HepG2 (cell line): ENCODE results near the gene SPINDOC. TPM values are rescaled to one million over a fixed set of nuclear protein-coding genes. Genes with fewer than 3 reads are reported as not detected.

ENCODE experiments used
- CBX5 ChIP-seq: sonication (generic); formaldehyde crosslinking; IDR thresholded peaks from 2 replicates; pipeline ENCODE4 v1.4.0; 2020; ENCODE audit warnings: missing genetic modification reagents, borderline replicate concordance
- GATAD2A ChIP-seq: IDR thresholded peaks from 2 replicates; pipeline ENCODE4 v1.6.1; 2016
- KLF13 ChIP-seq: sonication (generic); formaldehyde crosslinking; IDR thresholded peaks from 2 replicates; pipeline ENCODE4 v1.4.0; 2020; ENCODE audit warnings: mild to moderate bottlenecking, missing genetic modification reagents
- PCBP1 ChIP-seq: fragments of 200-400 bp; formaldehyde crosslinking; IDR thresholded peaks from 2 replicates; pipeline ENCODE4 v1.6.1; 2017; ENCODE audit warnings: mild to moderate bottlenecking, low read depth, low read length, borderline replicate concordance
- PITX1 ChIP-seq: sonication (generic); formaldehyde crosslinking; IDR thresholded peaks from 2 replicates; pipeline ENCODE4 v1.5.1; 2020; ENCODE audit warnings: mild to moderate bottlenecking, missing genetic modification reagents
- SRSF4 ChIP-seq: fragments of 200-400 bp; formaldehyde crosslinking; IDR thresholded peaks from one replicate; pipeline ENCODE4 v1.6.1; 2018; ENCODE audit warnings: mild to moderate bottlenecking, low read depth, low read length, moderate library complexity; ENCODE audit not compliant: poor library complexity, severe bottlenecking
- STAG1 ChIP-seq: sonication (generic); formaldehyde crosslinking; IDR thresholded peaks from 2 replicates; pipeline ENCODE4 v1.4.0; 2020; ENCODE audit warnings: missing genetic modification reagents
- TEAD3 ChIP-seq: optimal IDR thresholded peaks from 2 replicates; pipeline ENCODE3; 2016; ENCODE audit warnings: borderline replicate concordance
- ZNF501 ChIP-seq: sonication (generic); formaldehyde crosslinking; IDR thresholded peaks from 2 replicates; pipeline ENCODE4 v1.5.1; 2020; ENCODE audit warnings: mild to moderate bottlenecking, moderate library complexity, missing genetic modification reagents
- ZNF841 ChIP-seq: sonication (generic); formaldehyde crosslinking; IDR thresholded peaks from 2 replicates; pipeline ENCODE4 v1.8.1; 2023; ENCODE audit warnings: missing genetic modification reagents, borderline replicate concordance
- ZSCAN25 ChIP-seq: sonication (generic); formaldehyde crosslinking; IDR thresholded peaks from 2 replicates; pipeline ENCODE4 v1.8.0; 2022; ENCODE audit warnings: mild to moderate bottlenecking, missing genetic modification reagents
- polyA plus RNA-seq, 8 experiments: library from polyadenylated mRNA; depleted of rRNA in 3 of 8; stranded (reverse) in 7 of 8; unstranded in 1 of 8; fragments of >200 nt; fragmentation: Illumina TruSeq in 4 of 8; extraction: Trizol in 4 of 8; gene quantifications; 2 replicates each; pipeline versions ENCODE4 v1.2.1 to v1.2.3, GENCODE V29; 2011 to 2016; ENCODE audit warnings: low read depth in 4 of 8, missing spikeins in 1 of 8, mixed read lengths in 1 of 8; ENCODE audit not compliant: insufficient read depth in 1 of 8
- total RNA-seq, 5 experiments: library from RNA; depleted of rRNA; stranded (reverse); fragments of >200 nt; fragmentation: Illumina TruSeq; extraction: Trizol; gene quantifications; 2 replicates each; pipeline ENCODE4 v1.2.3, GENCODE V29; 2016; ENCODE audit warnings: low read depth in 1 of 5
- TF ChIP-seq, protein P1 (sequence below): sonication (generic); formaldehyde crosslinking; IDR thresholded peaks from 2 replicates; pipeline ENCODE4 v1.8.1; 2023; ENCODE audit warnings: mild to moderate bottlenecking, missing genetic modification reagents
- TF ChIP-seq, protein P2 (sequence below): sonication (generic); formaldehyde crosslinking; IDR thresholded peaks from 2 replicates; pipeline ENCODE4 v1.4.0; 2020; ENCODE audit warnings: mild to moderate bottlenecking, missing genetic modification reagents
- TF ChIP-seq, protein P3 (sequence below): sonication (generic); formaldehyde crosslinking; IDR thresholded peaks from 2 replicates; pipeline ENCODE4 v1.9.0; 2022; ENCODE audit warnings: missing genetic modification reagents, mild to moderate bottlenecking, borderline replicate concordance

SPINDOC gene
- total and polyA plus RNA-seq, 2 of the 13 experiments (the other 11 are each of a cell fraction or from before 2014, with no cell fraction given), result 21.4 to 29.9 TPM

DNA sequence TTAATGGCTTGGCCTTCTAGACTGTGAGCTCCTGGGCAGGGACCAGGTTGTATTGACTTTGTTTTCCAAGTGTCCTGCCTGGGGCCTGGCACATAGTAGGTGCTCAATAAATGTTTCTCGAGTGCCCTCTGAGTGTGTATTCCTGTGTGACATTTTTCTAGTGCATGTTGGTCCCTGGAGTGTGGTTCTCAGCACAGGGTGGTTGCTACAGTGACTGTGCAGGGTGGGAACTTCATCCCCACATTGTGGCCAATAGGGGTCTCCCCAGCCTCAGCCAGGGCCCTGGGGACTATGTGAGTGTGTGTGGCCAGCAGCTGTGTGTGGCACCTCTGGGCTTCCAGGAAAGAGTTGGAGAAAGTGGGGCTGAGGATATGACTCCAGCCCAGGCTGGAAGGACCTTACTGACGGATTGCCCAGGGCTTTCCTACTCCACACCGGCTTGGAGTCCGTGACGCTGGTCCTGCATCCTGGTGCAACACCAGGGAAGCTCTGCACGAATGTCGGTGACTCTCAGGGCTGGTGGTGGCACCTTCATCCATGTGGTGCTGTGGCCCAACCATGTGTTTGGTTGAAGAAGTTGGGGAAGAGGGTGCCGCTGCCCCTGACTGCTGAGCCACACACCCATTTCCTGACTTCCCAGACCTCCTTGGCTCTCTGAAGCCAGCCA, 16.7 kb downstream of the SPINDOC start (continued):
- TF ChIP-seq, protein P1, sequence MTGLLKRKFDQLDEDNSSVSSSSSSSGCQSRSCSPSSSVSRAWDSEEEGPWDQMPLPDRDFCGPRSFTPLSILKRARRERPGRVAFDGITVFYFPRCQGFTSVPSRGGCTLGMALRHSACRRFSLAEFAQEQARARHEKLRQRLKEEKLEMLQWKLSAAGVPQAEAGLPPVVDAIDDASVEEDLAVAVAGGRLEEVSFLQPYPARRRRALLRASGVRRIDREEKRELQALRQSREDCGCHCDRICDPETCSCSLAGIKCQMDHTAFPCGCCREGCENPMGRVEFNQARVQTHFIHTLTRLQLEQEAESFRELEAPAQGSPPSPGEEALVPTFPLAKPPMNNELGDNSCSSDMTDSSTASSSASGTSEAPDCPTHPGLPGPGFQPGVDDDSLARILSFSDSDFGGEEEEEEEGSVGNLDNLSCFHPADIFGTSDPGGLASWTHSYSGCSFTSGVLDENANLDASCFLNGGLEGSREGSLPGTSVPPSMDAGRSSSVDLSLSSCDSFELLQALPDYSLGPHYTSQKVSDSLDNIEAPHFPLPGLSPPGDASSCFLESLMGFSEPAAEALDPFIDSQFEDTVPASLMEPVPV (CRISPR knock-in tag), result no peak
- TF ChIP-seq KLF13, result 0 out of 2 replicates have a peak, but pooled peaks have one; percentile 35
- no peak for TF ChIP-seq GATAD2A (CRISPR knock-in tag)
- no peak for TF ChIP-seq SRSF4
- TF ChIP-seq ZSCAN25 (CRISPR knock-in tag), result peak; percentile 62; the same call in 1 of the 2 replicates
- TF ChIP-seq PITX1 (CRISPR knock-in tag), result no peak; the same call in 1 of the 2 replicates
- TF ChIP-seq ZNF841 (CRISPR knock-in tag), result no peak
- TF ChIP-seq CBX5, result no peak
- TF ChIP-seq PCBP1, result no peak
- TF ChIP-seq ZNF501 (CRISPR knock-in tag), result peak; percentile 23; the same call in 1 of the 2 replicates
- TF ChIP-seq, protein P2, sequence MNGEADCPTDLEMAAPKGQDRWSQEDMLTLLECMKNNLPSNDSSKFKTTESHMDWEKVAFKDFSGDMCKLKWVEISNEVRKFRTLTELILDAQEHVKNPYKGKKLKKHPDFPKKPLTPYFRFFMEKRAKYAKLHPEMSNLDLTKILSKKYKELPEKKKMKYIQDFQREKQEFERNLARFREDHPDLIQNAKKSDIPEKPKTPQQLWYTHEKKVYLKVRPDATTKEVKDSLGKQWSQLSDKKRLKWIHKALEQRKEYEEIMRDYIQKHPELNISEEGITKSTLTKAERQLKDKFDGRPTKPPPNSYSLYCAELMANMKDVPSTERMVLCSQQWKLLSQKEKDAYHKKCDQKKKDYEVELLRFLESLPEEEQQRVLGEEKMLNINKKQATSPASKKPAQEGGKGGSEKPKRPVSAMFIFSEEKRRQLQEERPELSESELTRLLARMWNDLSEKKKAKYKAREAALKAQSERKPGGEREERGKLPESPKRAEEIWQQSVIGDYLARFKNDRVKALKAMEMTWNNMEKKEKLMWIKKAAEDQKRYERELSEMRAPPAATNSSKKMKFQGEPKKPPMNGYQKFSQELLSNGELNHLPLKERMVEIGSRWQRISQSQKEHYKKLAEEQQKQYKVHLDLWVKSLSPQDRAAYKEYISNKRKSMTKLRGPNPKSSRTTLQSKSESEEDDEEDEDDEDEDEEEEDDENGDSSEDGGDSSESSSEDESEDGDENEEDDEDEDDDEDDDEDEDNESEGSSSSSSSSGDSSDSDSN (CRISPR knock-in tag), result peak; percentile 37; the same call in 1 of the 2 replicates
- TF ChIP-seq, protein P3, sequence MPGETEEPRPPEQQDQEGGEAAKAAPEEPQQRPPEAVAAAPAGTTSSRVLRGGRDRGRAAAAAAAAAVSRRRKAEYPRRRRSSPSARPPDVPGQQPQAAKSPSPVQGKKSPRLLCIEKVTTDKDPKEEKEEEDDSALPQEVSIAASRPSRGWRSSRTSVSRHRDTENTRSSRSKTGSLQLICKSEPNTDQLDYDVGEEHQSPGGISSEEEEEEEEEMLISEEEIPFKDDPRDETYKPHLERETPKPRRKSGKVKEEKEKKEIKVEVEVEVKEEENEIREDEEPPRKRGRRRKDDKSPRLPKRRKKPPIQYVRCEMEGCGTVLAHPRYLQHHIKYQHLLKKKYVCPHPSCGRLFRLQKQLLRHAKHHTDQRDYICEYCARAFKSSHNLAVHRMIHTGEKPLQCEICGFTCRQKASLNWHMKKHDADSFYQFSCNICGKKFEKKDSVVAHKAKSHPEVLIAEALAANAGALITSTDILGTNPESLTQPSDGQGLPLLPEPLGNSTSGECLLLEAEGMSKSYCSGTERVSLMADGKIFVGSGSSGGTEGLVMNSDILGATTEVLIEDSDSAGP, result peak; percentile 24; the same call in 1 of the 2 replicates
- peak; percentile 80 for TF ChIP-seq TEAD3 (CRISPR knock-in tag)
- peak; percentile 95 for TF ChIP-seq STAG1 (CRISPR knock-in tag)
- TF ChIP-seq, all 625 proteins: peak for 22
